Forelimb muscle (tissue), 1 donor: ENCODE measurements around the gene DSCAML1. TPM values are rescaled to one million over a fixed set of nuclear protein-coding genes. Genes with fewer than 3 reads are reported as not detected.

ENCODE experiments used
- DNase-seq: peaks from one replicate; pipeline ENCODE4 v3.0.0-alpha.2; 2013; ENCODE audit warnings: low read depth
- polyA plus RNA-seq: library from polyadenylated mRNA; unstranded; fragments of 120-200 nt; gene quantifications from one replicate; pipeline ENCODE4 v1.2.1, GENCODE V29; 2013; ENCODE audit not compliant: insufficient read length

DSCAML1 gene
- polyA plus RNA-seq, 1 donor, result 0.63 TPM

GRCh38 chr11:117693344-117693743 is 103.7 kb downstream of the DSCAML1 start:
- DNase-seq, result no peak

- no peak for DNase-seq
These were observed 105.5 kb downstream of the DSCAML1 start for GRCh38 chr11:117691516-117691915.

GRCh38 chr11:117691218-117691514 is 105.8 kb downstream of the DSCAML1 start:
- no peak for DNase-seq

- no peak for DNase-seq
These were observed 106.4 kb downstream of the DSCAML1 start for GRCh38 chr11:117690484-117691217.

- DNase-seq, result no peak
These were observed 108.7 kb downstream of the DSCAML1 start for GRCh38 chr11:117688255-117688797.

GRCh38 chr11:117687776-117688175 is 109.2 kb downstream of the DSCAML1 start:
- DNase-seq, result no peak

- no peak for DNase-seq
These were observed 110.3 kb downstream of the DSCAML1 start for GRCh38 chr11:117686711-117687110.

GRCh38 chr11:117685566-117685965 is 111.5 kb downstream of the DSCAML1 start:
- DNase-seq, result no peak

- DNase-seq, result no peak
These were observed 112.3 kb downstream of the DSCAML1 start for GRCh38 chr11:117684731-117685130.

- no peak for DNase-seq
These were observed 112.9 kb downstream of the DSCAML1 start for GRCh38 chr11:117684111-117684510.

GRCh38 chr11:117681438-117681837 is 115.6 kb downstream of the DSCAML1 start:
- DNase-seq, result no peak

- no peak for DNase-seq
These were observed 117.6 kb downstream of the DSCAML1 start for GRCh38 chr11:117679461-117679860.

GRCh38 chr11:117678658-117679406 is 118.2 kb downstream of the DSCAML1 start:
- DNase-seq, result no peak

GRCh38 chr11:117677729-117678310 is 119.2 kb downstream of the DSCAML1 start:
- no peak for DNase-seq

GRCh38 chr11:117676501-117676900 is 120.5 kb downstream of the DSCAML1 start:
- DNase-seq, result no peak

- DNase-seq, result no peak
These were observed 123.4 kb downstream of the DSCAML1 start for GRCh38 chr11:117673602-117674001.

- DNase-seq, result no peak
These were observed 125.6 kb downstream of the DSCAML1 start for GRCh38 chr11:117671370-117671769.

GRCh38 chr11:117670924-117671323 is 126.1 kb downstream of the DSCAML1 start:
- no peak for DNase-seq

- DNase-seq, result no peak
These were observed 126.6 kb downstream of the DSCAML1 start for GRCh38 chr11:117670443-117670842.

GRCh38 chr11:117669616-117670015 is 127.4 kb downstream of the DSCAML1 start:
- no peak for DNase-seq

- DNase-seq, result no peak
These were observed 128.0 kb downstream of the DSCAML1 start for GRCh38 chr11:117669062-117669461.

- DNase-seq, result no peak
These were observed 128.7 kb downstream of the DSCAML1 start for GRCh38 chr11:117668321-117668751.

- no peak for DNase-seq
These were observed 132.1 kb downstream of the DSCAML1 start for GRCh38 chr11:117664897-117665296.
